ES-I3 (cell line): ENCODE results near the gene ADGRL3.

Experiments used
- H3K36me3 ChIP-seq: 2 replicates; pipeline ENCODE4 v1.6.1; 2013; ENCODE audit warnings: mild to moderate bottlenecking, low read length, control low read depth, moderate library complexity; ENCODE audit not compliant: insufficient read depth
- H3K4me1 ChIP-seq: 2 replicates; pipeline ENCODE4 v1.6.1; 2013; ENCODE audit warnings: mild to moderate bottlenecking, control low read depth, low read length; ENCODE audit not compliant: insufficient read depth
- H3K9ac ChIP-seq: 2 replicates; pipeline ENCODE4 v1.6.1; 2013; ENCODE audit warnings: low read depth, mild to moderate bottlenecking, low read length, moderate library complexity
- H3K9me3 ChIP-seq: 2 replicates; pipeline ENCODE4 v1.6.1; 2013; ENCODE audit warnings: mild to moderate bottlenecking, low read length, moderate library complexity; ENCODE audit not compliant: control insufficient read depth, insufficient read depth

ADGRL3 gene

DNA sequence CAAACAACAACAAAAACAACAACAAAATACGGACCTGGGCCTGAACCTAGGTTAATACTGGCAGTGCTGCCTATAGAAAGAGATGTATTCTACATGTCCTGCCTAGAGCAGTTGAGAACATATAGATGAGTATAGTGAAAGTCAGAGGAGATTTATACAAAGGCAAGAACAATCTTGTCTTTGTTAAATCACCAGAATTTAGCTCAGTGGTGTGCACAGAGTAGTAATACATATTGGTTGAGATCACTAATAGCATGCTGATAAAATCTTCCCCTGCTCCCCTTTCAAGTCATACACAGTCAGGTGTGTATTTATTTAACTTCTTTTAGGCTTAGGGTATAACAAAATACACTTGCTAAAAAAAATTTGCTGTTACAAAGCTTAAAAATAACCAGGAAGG is 247.8 kb downstream of the ADGRL3 start:
- Histone ChIP-seq H3K9ac (no peak overlapping the region), H3K9me3 (no peaks in the 10 kb centered on the region), H3K4me1 (0 out of 2 replicates have a peak, but pooled peaks cover 2% of the 10 kb centered on the region), H3K36me3 (no peaks in the 10 kb centered on the region)

- Histone ChIP-seq H3K9ac (no peak overlapping the region), H3K4me1 (0 out of 2 replicates have a peak, but pooled peaks cover 2% of the 10 kb centered on the region), H3K36me3 (no peaks in the 10 kb centered on the region), H3K9me3 (no peaks in the 10 kb centered on the region)
These were observed 251.8 kb downstream of the ADGRL3 start for GRCh38 chr4:61451935-61452334.

DNA sequence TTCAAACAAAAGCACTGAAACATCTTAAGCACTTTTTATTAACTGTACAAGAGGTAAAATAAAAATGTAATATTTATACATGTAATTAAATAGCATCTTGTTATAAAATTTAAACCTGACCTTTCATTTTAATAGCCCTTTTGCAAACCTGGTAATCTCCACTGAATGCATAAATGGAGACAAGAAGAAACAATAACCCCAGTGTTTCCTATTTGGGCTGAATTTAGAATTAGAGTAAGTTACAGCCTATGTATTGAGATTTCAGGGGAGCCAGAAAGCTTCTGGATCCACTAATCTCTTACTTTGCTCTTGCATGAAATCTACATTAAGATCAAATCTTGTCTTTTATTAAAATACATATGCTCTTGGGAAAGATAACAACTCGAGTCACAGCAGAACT is 261.8 kb downstream of the ADGRL3 start:
- Histone ChIP-seq H3K36me3 (no peaks in the 10 kb centered on the region), H3K9me3 (no peaks in the 10 kb centered on the region), H3K9ac (no peak overlapping the region), H3K4me1 (no peaks in the 10 kb centered on the region)

DNA sequence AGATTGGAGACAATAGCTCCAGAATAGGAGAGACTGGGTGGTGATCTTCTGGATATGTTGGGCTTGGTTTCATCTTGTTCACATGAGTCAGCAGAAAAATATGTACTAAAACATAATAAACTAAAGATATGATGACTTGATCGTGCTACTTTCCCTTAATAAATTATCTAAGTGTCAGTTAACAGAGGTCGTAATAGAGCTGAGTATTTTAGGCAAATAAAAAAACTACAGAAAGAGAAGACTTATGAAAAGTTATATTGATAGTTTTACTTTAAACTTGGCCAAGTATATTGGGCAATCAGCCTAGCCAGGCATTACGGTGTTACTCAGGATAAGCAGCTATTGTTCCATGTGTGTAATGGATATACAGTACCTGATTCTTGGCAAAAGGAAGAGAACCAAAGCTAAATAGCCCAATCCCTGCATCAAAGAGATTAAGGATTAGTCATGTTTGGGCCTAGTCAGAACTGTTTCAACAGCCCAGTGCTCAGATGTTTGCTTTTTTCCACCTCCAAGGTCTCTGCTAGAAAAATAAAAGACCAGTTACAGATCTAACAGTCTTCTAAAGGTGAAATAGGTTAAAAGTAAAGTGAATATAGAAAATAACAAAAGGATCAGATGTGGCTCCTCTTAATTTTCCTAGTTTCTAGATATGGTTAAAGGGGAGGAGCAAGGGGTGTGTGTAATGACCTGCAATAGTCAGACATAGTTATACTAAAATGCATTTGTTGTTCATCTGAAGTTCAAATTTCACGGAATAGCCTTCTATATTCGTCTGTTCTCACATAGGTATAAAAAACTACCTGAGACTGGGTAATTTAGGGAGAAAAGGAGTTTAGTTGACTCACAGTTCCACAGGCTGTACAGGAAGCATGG is 262.6 kb downstream of the ADGRL3 start:
- Histone ChIP-seq H3K4me1 (no peaks in the 10 kb centered on the region), H3K36me3 (no peaks in the 10 kb centered on the region), H3K9me3 (no peaks in the 10 kb centered on the region), H3K9ac (no peak overlapping the region)

GRCh38 chr4:61468024-61468720 is 268.0 kb downstream of the ADGRL3 start:
- Histone ChIP-seq H3K9ac (no peak overlapping the region), H3K4me1 (no peaks in the 10 kb centered on the region; the same call in 1 of the 2 replicates), H3K9me3 (no peaks in the 10 kb centered on the region), H3K36me3 (no peaks in the 10 kb centered on the region)

DNA sequence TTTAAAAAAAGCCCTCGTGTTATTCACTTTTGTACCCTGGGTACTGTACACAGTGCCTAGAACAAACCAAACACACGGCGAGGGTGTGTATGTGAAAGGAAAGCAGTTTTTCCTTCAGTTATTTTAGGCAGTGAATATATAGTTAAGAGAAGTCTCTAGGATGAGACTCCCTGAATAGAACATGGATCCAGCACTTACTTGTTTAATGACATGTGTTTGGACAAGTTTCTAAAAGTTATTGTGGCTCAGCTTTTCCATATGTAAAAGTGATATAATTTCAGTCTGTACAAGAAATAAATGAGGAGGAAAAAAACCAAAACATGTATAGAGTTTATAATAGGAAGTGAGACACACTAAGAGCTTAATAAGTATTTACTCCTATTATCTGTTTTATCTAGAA is 273.2 kb downstream of the ADGRL3 start:
- H3K9ac ChIP-seq: no peak overlapping the region
- H3K4me1 ChIP-seq: peaks cover 6% of the 10 kb centered on the region; the same call in 1 of the 2 replicates
- H3K36me3 ChIP-seq: no peaks in the 10 kb centered on the region
- no peaks in the 10 kb centered on the region for H3K9me3 ChIP-seq

DNA sequence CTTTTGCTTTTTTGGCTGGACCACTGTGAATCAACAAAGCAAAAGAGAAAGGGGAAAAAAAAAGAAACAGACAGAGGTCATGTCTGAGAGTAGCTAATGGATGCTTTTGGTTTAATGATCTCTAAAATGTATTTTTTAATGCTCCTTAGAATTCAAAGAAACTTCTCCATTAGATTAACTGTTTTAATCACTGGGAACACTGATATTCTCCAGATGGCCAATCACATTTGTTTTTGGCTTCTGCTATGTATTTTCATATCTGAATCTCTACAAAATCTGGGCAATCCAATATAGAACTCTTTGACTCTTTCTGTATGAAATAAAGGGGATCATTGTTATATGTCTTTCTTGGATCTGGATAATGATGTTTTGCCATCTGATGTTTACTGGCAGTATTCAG is 278.2 kb downstream of the ADGRL3 start:
- peaks cover 6% of the 10 kb centered on the region; the same call in 1 of the 2 replicates for H3K4me1 ChIP-seq
- no peaks in the 10 kb centered on the region for H3K9me3 ChIP-seq
- H3K36me3 ChIP-seq: no peaks in the 10 kb centered on the region
- no peak overlapping the region for H3K9ac ChIP-seq

GRCh38 chr4:61485056-61485455 is 284.9 kb downstream of the ADGRL3 start:
- Histone ChIP-seq H3K9me3 (no peaks in the 10 kb centered on the region), H3K36me3 (no peaks in the 10 kb centered on the region), H3K9ac (no peak overlapping the region), H3K4me1 (no peaks in the 10 kb centered on the region)

- Histone ChIP-seq H3K4me1 (0 out of 2 replicates have a peak, but pooled peaks cover 9% of the 10 kb centered on the region), H3K36me3 (no peaks in the 10 kb centered on the region), H3K9ac (no peak overlapping the region), H3K9me3 (no peaks in the 10 kb centered on the region)
These were observed 289.8 kb downstream of the ADGRL3 start for GRCh38 chr4:61489927-61490326.

GRCh38 chr4:61493041-61493440 is 292.9 kb downstream of the ADGRL3 start:
- Histone ChIP-seq H3K9me3 (no peaks in the 10 kb centered on the region), H3K9ac (no peak overlapping the region), H3K36me3 (no peaks in the 10 kb centered on the region), H3K4me1 (0 out of 2 replicates have a peak, but pooled peaks cover 9% of the 10 kb centered on the region)

DNA sequence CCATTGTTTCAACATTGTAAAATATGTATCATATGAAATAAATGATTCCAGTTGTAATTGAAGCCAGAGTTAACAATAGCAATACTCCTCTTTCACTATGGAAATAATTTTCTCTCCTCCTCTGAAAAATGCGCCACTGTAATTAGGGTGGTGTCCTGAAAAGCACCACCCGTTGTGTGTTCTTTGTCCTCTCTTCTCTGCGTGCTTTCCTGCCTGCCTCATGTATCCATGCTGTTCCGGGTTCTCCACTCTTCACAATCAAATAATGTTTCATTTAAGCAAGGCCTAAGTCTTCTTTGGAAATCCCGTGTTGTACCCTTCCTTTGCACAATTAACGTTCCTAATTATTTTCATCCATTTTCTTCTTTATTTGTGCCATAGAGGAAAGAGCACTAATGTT is 293.3 kb downstream of the ADGRL3 start:
- no peaks in the 10 kb centered on the region for H3K36me3 ChIP-seq
- H3K9me3 ChIP-seq: no peaks in the 10 kb centered on the region
- no peak overlapping the region for H3K9ac ChIP-seq
- H3K4me1 ChIP-seq: 0 out of 2 replicates have a peak, but pooled peaks cover 9% of the 10 kb centered on the region

- Histone ChIP-seq H3K9me3 (no peaks in the 10 kb centered on the region), H3K36me3 (no peaks in the 10 kb centered on the region), H3K4me1 (no peaks in the 10 kb centered on the region), H3K9ac (no peak overlapping the region)
These were observed 300.8 kb downstream of the ADGRL3 start for GRCh38 chr4:61500883-61501282.

- H3K9ac ChIP-seq: no peak overlapping the region
These were observed 301.7 kb downstream of the ADGRL3 start for GRCh38 chr4:61501812-61502211.

GRCh38 chr4:61505773-61506685 is 305.9 kb downstream of the ADGRL3 start:
- H3K4me1 ChIP-seq: no peaks in the 10 kb centered on the region
- H3K36me3 ChIP-seq: no peaks in the 10 kb centered on the region
- no peak overlapping the region for H3K9ac ChIP-seq
- no peaks in the 10 kb centered on the region for H3K9me3 ChIP-seq

More at GRCh38 chr4:61501812-61502211, 301.7 kb downstream of the ADGRL3 start:
- Histone ChIP-seq H3K4me1 (no peaks in the 10 kb centered on the region), H3K36me3 (no peaks in the 10 kb centered on the region), H3K9me3 (no peaks in the 10 kb centered on the region)
